Activated CD4-positive, alpha-beta T cell treated with anti-CD3 and anti-CD28 coated beads for 48 hours (primary cell): Measurements from ENCODE around the gene CDC123.
"Not testable (repeated sequence)": the region's sequence is repeated elsewhere in the genome, so short reads cannot be mapped to it uniquely, and the experiment has no call there.

ENCODE experiments used
- DNase-seq: peaks from one replicate; pipeline ENCODE4 v3.0.0-alpha.2; 2020

Gene CDC123

DNA sequence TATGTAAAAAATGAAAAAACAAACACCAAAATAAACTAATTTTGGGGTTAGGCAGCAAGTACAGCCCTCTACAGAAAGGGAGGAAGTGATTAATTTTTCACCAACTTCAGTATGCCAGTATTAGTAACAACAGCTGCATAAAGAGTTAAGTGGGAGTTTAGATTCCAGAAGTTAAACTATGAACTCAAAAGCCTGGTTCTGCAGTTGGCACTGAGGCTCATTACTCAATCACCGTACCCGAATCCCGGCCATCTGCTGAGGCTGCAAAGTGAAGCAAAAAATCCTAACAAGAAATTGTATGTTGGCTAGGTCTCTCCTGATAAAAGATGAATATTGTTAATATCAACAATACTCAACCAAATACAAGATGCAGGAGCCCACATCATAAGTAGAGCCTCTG, 4.3 kb upstream of the CDC123 start:
- no peak for DNase-seq

DNA sequence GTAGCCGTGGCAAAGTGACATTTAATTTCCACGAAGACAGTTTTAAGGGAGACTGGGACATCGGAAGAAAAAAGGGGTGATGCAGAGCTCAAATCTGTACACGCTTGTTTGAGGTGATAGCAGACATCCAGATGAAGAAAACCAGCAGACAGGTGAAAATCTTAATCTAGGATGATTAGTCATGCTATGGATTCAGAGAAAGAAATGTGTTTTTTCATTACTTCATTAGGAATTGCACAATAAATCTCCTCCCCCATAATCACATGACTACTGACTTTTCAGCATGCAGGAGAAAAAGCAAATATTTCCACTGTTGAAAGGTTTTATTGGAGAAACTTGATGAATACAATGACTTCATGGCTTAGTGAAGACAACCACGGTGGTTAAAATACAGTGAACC, 2.8 kb upstream of the CDC123 start:
- no peak for DNase-seq

- peak; percentile 63 for DNase-seq
Observed at GRCh38 chr10:12194752-12195271, 1.2 kb upstream of the CDC123 start.

DNA sequence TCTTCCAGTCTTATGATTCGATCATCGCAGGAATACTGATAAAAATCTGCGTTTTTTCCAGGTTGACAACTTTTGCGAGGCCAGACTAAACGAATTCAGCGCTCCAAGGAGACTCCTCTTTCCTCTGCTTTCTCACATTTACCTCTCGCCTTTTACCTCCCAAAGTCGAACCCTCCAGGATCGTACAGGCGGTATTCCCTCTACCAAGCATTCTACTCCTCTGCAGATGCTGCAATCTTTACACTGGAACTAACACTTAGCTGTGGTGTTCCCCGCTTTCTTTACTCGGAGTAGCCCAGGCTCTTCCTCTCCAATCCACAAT, 746 bp upstream of the CDC123 start:
- no peak for DNase-seq

- DNase-seq = no peak
Observed at GRCh38 chr10:12196531-12197211, 683 bp downstream of the CDC123 start.

GRCh38 chr10:12198156-12198555, 2.2 kb downstream of the CDC123 start:
- DNase-seq = no peak

- no peak for DNase-seq
Observed at GRCh38 chr10:12200850-12201249, 4.9 kb downstream of the CDC123 start.

- peak; percentile 26 for DNase-seq
Observed at GRCh38 chr10:12201543-12201942, 5.6 kb downstream of the CDC123 start.

DNA sequence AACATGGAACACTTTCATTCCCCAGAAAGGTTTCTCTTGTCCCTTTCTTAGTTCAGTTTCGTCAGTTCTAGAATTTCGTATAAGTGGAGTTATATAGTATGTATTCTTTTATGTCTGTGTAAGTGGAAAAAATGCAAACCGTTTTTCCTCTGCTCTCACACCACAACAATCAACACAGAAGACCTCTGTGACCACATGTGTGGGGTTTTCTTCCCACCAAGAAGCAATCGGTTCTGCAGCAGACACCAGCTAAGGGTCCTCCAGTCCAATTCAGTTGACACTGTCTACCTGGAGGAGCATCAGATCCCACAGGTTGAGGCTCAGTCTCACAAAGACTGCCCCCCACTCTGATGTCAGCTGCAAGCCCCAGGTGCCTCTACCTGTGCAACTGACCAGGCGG, 6.2 kb downstream of the CDC123 start:
- DNase-seq = no peak

DNA sequence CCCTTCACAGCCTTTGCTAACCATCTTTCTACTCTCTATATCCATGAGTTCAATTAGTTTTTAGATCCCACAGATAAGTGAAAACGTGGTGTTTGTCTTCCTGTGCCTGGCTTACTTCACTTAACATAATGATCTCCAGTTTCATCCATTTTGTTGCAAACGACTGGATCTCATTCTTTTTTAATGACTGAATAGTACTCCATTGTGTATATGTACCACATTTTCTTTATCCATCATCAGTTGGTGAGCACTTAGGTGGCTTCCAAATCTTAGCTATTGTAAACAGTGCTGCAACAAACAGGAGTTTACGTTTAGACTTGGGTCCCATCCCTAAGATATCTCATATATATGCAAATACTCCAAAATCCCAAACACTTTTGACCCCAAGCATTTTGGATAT, 9.1 kb downstream of the CDC123 start:
- no peak for DNase-seq

GRCh38 chr10:12207114-12207513, 11.1 kb downstream of the CDC123 start:
- no peak for DNase-seq

GRCh38 chr10:12208460-12208859, 12.5 kb downstream of the CDC123 start:
- DNase-seq = no peak

GRCh38 chr10:12212454-12212853, 16.5 kb downstream of the CDC123 start:
- no peak for DNase-seq

DNA sequence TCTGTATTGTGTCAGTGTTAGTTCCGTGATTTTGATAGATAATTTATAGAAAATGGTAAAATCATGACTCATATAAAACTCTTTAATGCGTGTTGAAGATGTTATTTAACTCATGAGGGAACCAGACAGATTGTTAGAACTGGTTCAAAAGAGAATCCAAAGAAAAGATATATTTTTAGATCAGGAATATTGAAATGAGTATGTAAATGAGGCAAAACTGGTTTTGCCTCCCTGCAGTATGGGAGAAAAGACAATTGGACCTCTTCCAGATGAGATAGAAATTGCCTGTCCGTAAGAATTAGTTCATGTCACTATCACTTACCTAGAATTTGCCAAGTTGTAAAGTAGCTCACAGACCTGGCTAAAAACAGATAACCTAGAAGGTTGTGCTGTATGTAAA, 17.6 kb downstream of the CDC123 start:
- DNase-seq = no peak

DNA sequence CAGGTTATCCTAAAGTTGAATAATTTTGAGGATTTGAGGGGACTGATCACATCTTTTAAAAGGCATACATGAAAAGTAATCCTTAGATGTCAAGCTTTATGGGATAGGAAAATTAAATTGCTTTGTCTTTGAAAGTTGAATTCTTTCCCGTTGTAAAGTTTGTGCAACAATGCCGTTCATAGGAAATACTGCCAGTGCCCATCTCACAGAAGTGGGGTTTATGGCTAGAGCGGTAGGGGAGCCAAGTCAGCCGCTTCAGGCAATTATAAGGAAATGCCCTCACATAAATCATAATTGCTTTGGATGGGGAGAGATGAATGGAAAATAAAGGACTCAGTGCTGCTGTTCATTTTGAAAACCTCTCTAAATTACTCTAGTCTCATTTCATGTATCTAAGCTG, 18.1 kb downstream of the CDC123 start:
- no peak for DNase-seq

GRCh38 chr10:12214763-12215218, 18.8 kb downstream of the CDC123 start:
- peak; percentile 43 for DNase-seq

DNA sequence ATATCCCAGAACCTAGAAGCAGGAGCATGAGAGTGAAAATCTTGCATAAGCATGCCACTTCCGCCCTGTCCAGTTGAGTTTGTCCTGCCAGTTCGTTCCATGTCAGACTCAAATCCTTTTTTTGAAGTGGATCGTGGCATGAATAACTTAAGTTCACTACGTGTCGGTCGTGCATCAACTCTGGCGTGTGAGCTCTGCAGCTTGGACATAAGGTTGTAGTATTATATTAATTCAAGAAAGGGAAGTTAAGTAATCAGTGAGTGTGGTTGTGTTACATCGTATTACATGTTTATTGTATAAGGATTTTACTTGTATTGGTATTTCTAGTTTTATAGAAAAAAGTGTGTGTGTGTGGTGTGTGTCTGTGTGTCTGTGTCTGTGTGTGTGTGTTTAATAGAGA, 23.0 kb downstream of the CDC123 start:
- no peak for DNase-seq

DNA sequence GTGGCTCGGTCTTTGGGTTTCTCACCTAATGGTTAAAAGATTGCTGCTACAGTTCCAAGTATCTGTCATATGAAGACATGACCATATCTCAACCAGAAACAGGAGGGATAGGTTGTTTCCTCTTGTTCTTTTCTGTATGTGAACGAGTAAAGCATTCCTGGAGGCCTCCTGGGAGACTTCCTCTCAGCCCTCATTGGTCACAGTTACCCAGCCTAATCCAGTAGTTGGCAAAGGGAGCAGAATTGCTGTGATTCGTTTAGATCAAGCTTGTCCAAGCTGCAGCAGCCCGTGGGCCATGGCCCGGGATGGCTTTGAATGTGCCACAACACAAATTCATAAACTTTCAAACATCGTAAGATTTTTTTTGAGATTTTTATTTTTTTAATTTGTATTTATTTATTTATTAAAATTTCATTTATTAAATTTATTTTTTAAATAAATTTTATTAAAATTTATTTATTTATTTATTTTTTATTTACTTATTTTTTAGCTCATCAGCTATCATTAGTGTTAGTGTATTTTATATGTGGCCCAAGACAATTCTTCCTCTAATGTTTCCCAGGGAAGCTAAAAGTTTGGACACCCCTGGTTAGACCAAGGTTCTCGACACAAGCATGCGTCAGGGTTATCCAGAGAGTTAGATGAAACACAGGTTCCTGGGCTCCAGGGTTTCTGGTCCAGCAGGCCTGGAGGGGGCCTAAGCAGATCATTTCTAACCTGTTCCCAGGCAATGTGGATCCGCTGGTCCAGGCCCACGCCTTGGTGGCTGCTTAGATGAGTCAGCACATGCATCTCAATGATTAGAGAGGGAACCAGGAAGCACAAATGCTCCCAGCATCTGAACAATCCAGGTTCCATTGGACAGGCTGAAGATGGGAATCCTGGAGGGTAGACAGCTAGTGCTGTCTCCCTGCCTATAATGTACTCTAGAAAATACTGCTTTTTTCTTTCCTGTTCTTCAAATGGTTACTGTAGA, 25.6 kb downstream of the CDC123 start:
- DNase-seq = no peak

DNA sequence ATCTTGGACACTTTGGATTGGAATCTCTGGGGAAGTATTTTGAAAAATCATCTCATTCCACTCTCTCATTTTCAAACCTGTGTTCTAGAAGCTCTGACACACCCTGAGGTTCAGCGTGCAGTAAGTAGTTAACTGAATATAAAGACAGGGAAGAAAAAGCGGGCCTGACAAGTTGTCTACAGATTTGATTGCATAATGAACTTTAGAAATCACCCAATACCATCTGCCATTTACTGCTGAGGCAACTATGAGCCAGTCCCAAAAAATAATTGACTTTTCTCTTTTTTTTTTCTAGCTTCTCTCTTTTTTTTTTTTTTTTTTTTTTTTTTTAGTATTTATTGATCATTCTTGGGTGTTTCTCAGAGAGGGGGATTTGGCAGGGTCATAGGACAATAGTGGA, 29.5 kb downstream of the CDC123 start:
- DNase-seq = no peak

DNA sequence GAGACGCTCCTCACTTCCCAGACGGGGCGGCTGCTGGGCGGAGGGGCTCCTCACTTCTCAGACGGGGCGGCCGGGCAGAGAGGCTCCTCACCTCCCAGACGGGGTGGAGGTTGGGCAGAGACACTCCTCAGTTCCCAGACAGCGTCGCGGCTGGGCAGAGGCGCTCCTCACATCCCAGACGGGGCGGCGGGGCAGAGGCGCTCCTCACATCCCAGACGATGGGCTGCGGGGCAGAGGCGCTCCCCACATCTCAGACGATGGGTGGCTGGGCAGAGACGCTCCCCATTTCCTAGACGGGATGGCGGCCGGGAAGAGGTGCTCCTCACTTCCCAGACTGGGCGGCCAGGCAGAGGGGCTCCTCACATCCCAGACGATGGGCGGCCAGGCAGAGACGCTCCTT, 30.4 kb downstream of the CDC123 start:
- not testable (repeated sequence) for DNase-seq

- no peak for DNase-seq
Observed at GRCh38 chr10:12228851-12229250, 32.9 kb downstream of the CDC123 start.

GRCh38 chr10:12234687-12235086, 38.7 kb downstream of the CDC123 start:
- not testable (repeated sequence) for DNase-seq

DNA sequence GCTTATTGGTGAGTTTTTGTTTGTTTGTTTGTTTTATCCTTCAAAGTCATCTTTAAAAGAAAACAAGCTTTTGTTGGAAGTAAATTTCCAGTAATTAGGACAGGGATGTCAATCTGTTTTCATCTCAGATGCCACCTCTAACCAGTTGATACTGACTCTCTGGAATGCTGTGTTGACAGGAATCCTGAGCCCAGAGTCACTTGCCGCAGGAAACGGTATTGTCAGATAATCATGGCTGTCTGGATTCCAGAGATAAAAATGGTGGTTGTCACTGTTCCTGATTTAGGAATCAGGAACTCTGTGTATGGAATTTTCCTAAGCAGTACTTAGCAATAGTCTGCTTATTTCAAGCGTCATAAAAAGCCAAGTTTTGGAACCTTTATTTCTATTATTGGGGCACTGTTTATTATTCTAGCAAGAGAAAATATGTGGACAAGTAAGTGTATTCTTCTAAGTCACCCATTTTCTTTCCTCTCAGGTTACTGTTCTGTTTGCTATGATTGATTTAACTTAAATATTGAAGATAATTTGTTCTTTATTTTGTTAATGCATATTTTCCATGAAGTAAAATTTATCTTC, 39.2 kb downstream of the CDC123 start:
- no peak for DNase-seq

DNA sequence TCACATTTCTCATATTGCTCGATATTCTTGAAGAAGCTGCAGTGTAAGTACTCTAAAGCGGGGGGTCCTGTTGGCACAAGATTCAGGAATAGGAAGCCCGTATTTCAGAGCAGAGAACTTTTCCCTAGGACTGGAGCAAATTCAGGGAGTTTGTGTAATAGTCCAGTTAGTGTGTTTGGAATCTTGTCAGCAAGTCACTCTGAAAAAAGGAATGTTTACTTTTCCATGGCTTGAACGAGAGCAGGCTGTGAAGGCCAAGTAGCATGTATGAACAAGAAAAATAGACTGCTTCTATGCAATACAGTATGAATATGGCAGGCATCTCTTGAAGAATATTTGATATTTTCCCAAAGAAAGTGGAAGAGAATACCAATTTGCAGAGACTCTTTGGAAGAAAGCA, 39.8 kb downstream of the CDC123 start:
- DNase-seq = no peak
